Measurements from ENCODE around the gene TEAD3.

DNA sequence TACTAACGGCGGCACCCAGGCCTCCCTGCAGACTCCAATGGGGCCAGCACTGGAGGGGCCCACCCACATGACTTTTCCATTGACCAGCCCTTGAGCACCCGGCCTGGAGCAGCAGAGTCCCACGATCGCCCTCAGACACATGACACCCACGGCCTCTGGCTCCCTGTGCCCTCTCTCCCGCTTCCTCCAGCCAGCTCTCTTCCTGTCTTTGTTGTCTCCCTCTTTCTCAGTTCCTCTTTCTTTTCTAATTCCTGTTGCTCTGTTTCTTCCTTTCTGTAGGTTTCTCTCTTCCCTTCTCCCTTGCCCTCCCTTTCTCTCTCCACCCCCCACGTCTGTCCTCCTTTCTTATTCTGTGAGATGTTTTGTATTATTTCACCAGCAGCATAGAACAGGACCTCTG, 70.8 kb downstream of the TEAD3 start:
- TF ChIP-seq, protein P1, sequence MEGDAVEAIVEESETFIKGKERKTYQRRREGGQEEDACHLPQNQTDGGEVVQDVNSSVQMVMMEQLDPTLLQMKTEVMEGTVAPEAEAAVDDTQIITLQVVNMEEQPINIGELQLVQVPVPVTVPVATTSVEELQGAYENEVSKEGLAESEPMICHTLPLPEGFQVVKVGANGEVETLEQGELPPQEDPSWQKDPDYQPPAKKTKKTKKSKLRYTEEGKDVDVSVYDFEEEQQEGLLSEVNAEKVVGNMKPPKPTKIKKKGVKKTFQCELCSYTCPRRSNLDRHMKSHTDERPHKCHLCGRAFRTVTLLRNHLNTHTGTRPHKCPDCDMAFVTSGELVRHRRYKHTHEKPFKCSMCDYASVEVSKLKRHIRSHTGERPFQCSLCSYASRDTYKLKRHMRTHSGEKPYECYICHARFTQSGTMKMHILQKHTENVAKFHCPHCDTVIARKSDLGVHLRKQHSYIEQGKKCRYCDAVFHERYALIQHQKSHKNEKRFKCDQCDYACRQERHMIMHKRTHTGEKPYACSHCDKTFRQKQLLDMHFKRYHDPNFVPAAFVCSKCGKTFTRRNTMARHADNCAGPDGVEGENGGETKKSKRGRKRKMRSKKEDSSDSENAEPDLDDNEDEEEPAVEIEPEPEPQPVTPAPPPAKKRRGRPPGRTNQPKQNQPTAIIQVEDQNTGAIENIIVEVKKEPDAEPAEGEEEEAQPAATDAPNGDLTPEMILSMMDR (IDR thresholded peaks at IDR 0.05), result no peak
- TF ChIP-seq POLR2A (IDR thresholded peaks at IDR 0.05), result no peak

Measured in esophagus squamous epithelium (tissue), 4 donors.